Endothelial cell of umbilical vein (primary cell): ENCODE results near the gene SVIL. TPM values are rescaled to one million over a fixed set of nuclear protein-coding genes. Genes with fewer than 3 reads are reported as not detected.

Source experiments
- BruUV-seq: library from RNA; stranded (reverse); fragments of 400-500 nt; replicated peaks from 2 replicates; lab custom pipeline; 2021; lab: Mats Ljungman, UMichigan
- CTCF ChIA-PET: fragments of 300-600, 350-600 bp; sonication (Branson Sonifier 250); formaldehyde crosslinking; loops from one replicate; lab custom pipeline; 2021; ENCODE audit warnings: antibody characterized with exemption, inconsistent platforms; lab: Charles Lee
- POLR2A ChIA-PET: fragments of 300-600, 350-600 bp; sonication (Branson Sonifier 250); formaldehyde crosslinking; loops from one replicate; lab custom pipeline; 2021; ENCODE audit warnings: antibody characterized with exemption, inconsistent platforms; lab: Charles Lee
- DNase-seq: peaks from one replicate; pipeline ENCODE4 v3.0.0-alpha.2; 2011; ENCODE audit warnings: low read depth, low spot score
- FAIRE-seq: peaks from 2 replicates; lab custom pipeline; 2011; peaks lifted over from hg19 to GRCh38; lab: Jason Lieb, UNC
- H2AFZ ChIP-seq: 2 replicates; pipeline ENCODE4 v1.6.0; 2012; ENCODE audit warnings: low read depth, low read length, control low read depth, inconsistent platforms
- H3K27ac ChIP-seq: 2 replicates; pipeline ENCODE4 v1.5.1; 2011; ENCODE audit warnings: low read depth, mild to moderate bottlenecking, control low read depth, low read length, moderate library complexity; ENCODE audit not compliant: insufficient read depth
- H3K27me3 ChIP-seq, 2 experiments: 2 replicates each; pipeline versions ENCODE4 v1.6.0 to v1.6.1; 2011; ENCODE audit warnings: low read length in 2 of 2, mixed read lengths in 1 of 2; ENCODE audit not compliant: control insufficient read depth in 2 of 2, insufficient read depth in 2 of 2
- H3K36me3 ChIP-seq, 2 experiments: 2 replicates in 1 of 2; 3 replicates in 1 of 2; pipeline ENCODE4 v1.5.1; 2011; ENCODE audit warnings: low read length in 2 of 2, mild to moderate bottlenecking in 1 of 2, moderate library complexity in 1 of 2; ENCODE audit not compliant: control insufficient read depth in 2 of 2, insufficient read depth in 2 of 2; ENCODE audit errors: extremely low read depth in 1 of 2
- H3K4me1 ChIP-seq: 3 replicates; pipeline ENCODE4 v1.5.1; 2011; ENCODE audit warnings: mild to moderate bottlenecking, low read length; ENCODE audit not compliant: control insufficient read depth, insufficient read depth; ENCODE audit errors: extremely low read depth
- H3K4me2 ChIP-seq: 2 replicates; pipeline ENCODE4 v1.6.1; 2011; ENCODE audit warnings: low read length, control low read depth, mixed read lengths; ENCODE audit not compliant: insufficient read depth
- H3K4me3 ChIP-seq, 3 experiments: fragments of 200-600 bp in 1 of 3; sonication (generic), shearing (Covaris generic) in 1 of 3; replicated peaks in 1 of 3; 2 replicates each; pipeline ENCODE4 v1.5.1; 2011 to 2016; ENCODE audit warnings: control low read depth in 3 of 3, low read length in 3 of 3, mild to moderate bottlenecking in 2 of 3, inconsistent platforms in 1 of 3, low read depth in 1 of 3, moderate library complexity in 1 of 3; ENCODE audit not compliant: insufficient read depth in 1 of 3
- H3K79me2 ChIP-seq: 2 replicates; pipeline ENCODE4 v1.6.0; 2012; ENCODE audit warnings: low read length, inconsistent platforms; ENCODE audit not compliant: control insufficient read depth, insufficient read depth
- H3K9ac ChIP-seq: replicated peaks from 2 replicates; pipeline ENCODE3; 2011; ENCODE audit warnings: low read length, control low read depth; ENCODE audit not compliant: insufficient read depth; ENCODE audit errors: extremely low read depth
- H3K9me1 ChIP-seq: replicated peaks from 3 replicates; pipeline ENCODE4 v1.6.0; 2011; ENCODE audit warnings: mild to moderate bottlenecking, low read length; ENCODE audit not compliant: control insufficient read depth, insufficient read depth; ENCODE audit errors: extremely low read depth
- H3K9me3 ChIP-seq: replicated peaks from 2 replicates; pipeline ENCODE4 v1.5.1; 2012; ENCODE audit warnings: low read length, inconsistent platforms; ENCODE audit not compliant: control insufficient read depth, insufficient read depth
- H4K20me1 ChIP-seq: replicated peaks from 2 replicates; pipeline ENCODE3; 2011; ENCODE audit warnings: mild to moderate bottlenecking, low read length; ENCODE audit not compliant: control insufficient read depth, insufficient read depth; ENCODE audit errors: extremely low read depth
- EZH2 ChIP-seq: IDR thresholded peaks from 2 replicates; pipeline ENCODE4 v1.6.1; 2012; ENCODE audit warnings: borderline replicate concordance, low read depth, mild to moderate bottlenecking, moderate library complexity, low read length, inconsistent platforms; ENCODE audit not compliant: severe bottlenecking
- FOS ChIP-seq: IDR thresholded peaks from 2 replicates; pipeline ENCODE4 v1.6.1; 2011; ENCODE audit warnings: mild to moderate bottlenecking, low read length, moderate library complexity, borderline replicate concordance; ENCODE audit not compliant: insufficient read depth
- GATA2 ChIP-seq: IDR thresholded peaks from 2 replicates; pipeline ENCODE4 v1.7.0; 2011; ENCODE audit warnings: low read depth, mild to moderate bottlenecking, moderate library complexity, mixed read lengths, low read length; ENCODE audit not compliant: insufficient read length, insufficient read depth
- JUN ChIP-seq: IDR thresholded peaks from 2 replicates; pipeline ENCODE4 v1.6.1; 2011; ENCODE audit warnings: borderline replicate concordance, low read depth; ENCODE audit not compliant: insufficient read length, insufficient read depth
- MYC ChIP-seq: IDR thresholded peaks from one replicate; pipeline ENCODE4 v1.6.1; 2011; ENCODE audit warnings: mild to moderate bottlenecking, low read depth, low read length
- POLR2A ChIP-seq: IDR thresholded peaks from 2 replicates; pipeline ENCODE4 v1.6.1; 2012; ENCODE audit warnings: low read depth, mild to moderate bottlenecking, control low read depth, low read length
- POLR2AphosphoS5 ChIP-seq: IDR thresholded peaks from 2 replicates; pipeline ENCODE4 v1.6.1; 2012; ENCODE audit warnings: low read depth, mild to moderate bottlenecking, control low read depth, low read length, moderate library complexity; ENCODE audit not compliant: insufficient read depth
- dilution Hi-C: fragments of 300-500 bp; cut with MboI; formaldehyde crosslinking; loops from one replicate; pipeline ENCODE4 v1.15.0; 2019; ENCODE audit warnings: low sequenced_read_pairs; ENCODE audit not compliant: extremely low pct_ligation_motif_present
- intact Hi-C: fragments of 100-400 bp; cut with micrococcal nuclease; formaldehyde crosslinking; loops from one replicate; pipeline ENCODE4 v1.10.0; 2022
- polyA plus RNA-seq, 4 experiments: library from polyadenylated mRNA; depleted of rRNA in 3 of 4; stranded (reverse) in 3 of 4; unstranded in 1 of 4; fragments of >200 nt; gene quantifications; 2 replicates each; pipeline versions ENCODE4 v1.2.1 to v1.2.3, GENCODE V29; 2011 to 2012; ENCODE audit warnings: missing spikeins in 1 of 4
- total RNA-seq: library from RNA; stranded (reverse); gene quantifications from 2 replicates; pipeline ENCODE4 v1.2.3, GENCODE V29; 2021
- TF ChIP-seq, protein P1 (sequence below): IDR thresholded peaks from 2 replicates; pipeline ENCODE4 v1.6.1; 2011; ENCODE audit not compliant: insufficient read depth, insufficient read length
- TF ChIP-seq, protein P2 (sequence below), 2 donors: IDR thresholded peaks; 1 replicate in 1 of 2; 2 replicates in 1 of 2; pipeline ENCODE4 v1.5.1; 2011; ENCODE audit warnings: low read length in 2 of 2, mild to moderate bottlenecking in 2 of 2, moderate library complexity in 2 of 2, control low read depth in 1 of 2, inconsistent platforms in 1 of 2, low read depth in 1 of 2; ENCODE audit not compliant: insufficient read depth in 1 of 2; ENCODE audit errors: extremely low read depth in 1 of 2

Gene SVIL
- total and polyA plus RNA-seq, 2 donors (not counting 3 experiments of a cell fraction or from before 2014, with no cell fraction given) = 22.6 to 70.7 TPM

DNA sequence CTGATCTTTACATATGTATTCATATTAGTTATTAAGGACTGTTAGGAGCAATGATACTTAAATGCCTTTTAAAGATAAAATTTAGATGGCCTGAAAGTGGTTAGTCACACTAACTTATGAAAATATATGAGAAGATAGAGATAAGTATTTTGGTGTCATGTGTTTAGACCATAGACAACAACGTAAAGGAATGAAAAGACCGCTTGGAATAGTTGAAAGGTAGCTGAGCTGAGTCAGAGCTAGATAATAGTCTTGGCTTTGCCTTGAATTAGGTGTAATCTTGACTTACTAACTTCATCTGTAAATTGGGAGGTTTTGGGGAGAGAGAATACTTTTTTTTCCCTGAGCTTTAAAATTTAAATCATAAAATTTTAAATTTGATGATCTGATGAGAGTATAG, 218.9 kb downstream of the SVIL start:
- no peaks in the 10 kb centered on the region for H3K9me1 ChIP-seq
- H3K4me3 ChIP-seq = no peak overlapping the region
- H3K36me3 ChIP-seq = peaks cover 7 to 18% of the 10 kb centered on the region in 2 experiments
- ChIA-PET CTCF (no interaction called here), POLR2A (no interaction called here)
- no peak overlapping the region for H3K27ac ChIP-seq
- H3K4me2 ChIP-seq = no peak overlapping the region
- dilution Hi-C loops (no loop called here), intact Hi-C loops (no loop called here)
- H3K4me1 ChIP-seq = peaks cover 3% of the 10 kb centered on the region
- H3K79me2 ChIP-seq = peaks cover 84% of the 10 kb centered on the region
- FAIRE-seq (no peak), DNase-seq (no peak)
- H3K27me3 ChIP-seq = no peaks in the 10 kb centered on the region
- H2AFZ ChIP-seq = no peak overlapping the region
- H4K20me1 ChIP-seq = peaks cover 11% of the 10 kb centered on the region
- TF ChIP-seq GATA2 = no peak
- no peak for TF ChIP-seq POLR2AphosphoS5
- TF ChIP-seq MYC = no peak
- no TSS peak for BruUV-seq
- no peaks in the 10 kb centered on the region for H3K9me3 ChIP-seq
- no peak overlapping the region for H3K9ac ChIP-seq

GRCh38 chr10:29414501-29414900, 220.3 kb downstream of the SVIL start:
- intact Hi-C loops (no loop called here), dilution Hi-C loops (no loop called here)
- no peak overlapping the region for H2AFZ ChIP-seq
- DNase-seq (peak; percentile 21), FAIRE-seq (peak; percentile 50)
- peaks cover 2 to 8% of the 10 kb centered on the region in 2 experiments for H3K36me3 ChIP-seq
- no TSS peak for BruUV-seq
- H3K4me3 ChIP-seq = no peak overlapping the region
- peaks cover 7% of the 10 kb centered on the region for H3K4me1 ChIP-seq
- peaks cover 7% of the 10 kb centered on the region for H4K20me1 ChIP-seq
- TF ChIP-seq, protein P1, sequence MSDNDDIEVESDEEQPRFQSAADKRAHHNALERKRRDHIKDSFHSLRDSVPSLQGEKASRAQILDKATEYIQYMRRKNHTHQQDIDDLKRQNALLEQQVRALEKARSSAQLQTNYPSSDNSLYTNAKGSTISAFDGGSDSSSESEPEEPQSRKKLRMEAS = no peak
- TF ChIP-seq EZH2 (no peak), MYC (no peak), GATA2 (no peak), POLR2AphosphoS5 (no peak), JUN (no peak), FOS (no peak), POLR2A (no peak)
- TF ChIP-seq, protein P2, sequence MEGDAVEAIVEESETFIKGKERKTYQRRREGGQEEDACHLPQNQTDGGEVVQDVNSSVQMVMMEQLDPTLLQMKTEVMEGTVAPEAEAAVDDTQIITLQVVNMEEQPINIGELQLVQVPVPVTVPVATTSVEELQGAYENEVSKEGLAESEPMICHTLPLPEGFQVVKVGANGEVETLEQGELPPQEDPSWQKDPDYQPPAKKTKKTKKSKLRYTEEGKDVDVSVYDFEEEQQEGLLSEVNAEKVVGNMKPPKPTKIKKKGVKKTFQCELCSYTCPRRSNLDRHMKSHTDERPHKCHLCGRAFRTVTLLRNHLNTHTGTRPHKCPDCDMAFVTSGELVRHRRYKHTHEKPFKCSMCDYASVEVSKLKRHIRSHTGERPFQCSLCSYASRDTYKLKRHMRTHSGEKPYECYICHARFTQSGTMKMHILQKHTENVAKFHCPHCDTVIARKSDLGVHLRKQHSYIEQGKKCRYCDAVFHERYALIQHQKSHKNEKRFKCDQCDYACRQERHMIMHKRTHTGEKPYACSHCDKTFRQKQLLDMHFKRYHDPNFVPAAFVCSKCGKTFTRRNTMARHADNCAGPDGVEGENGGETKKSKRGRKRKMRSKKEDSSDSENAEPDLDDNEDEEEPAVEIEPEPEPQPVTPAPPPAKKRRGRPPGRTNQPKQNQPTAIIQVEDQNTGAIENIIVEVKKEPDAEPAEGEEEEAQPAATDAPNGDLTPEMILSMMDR (IDR thresholded peaks at IDR 0.05; ENCODE audit: extremely low read depth in 1 of 2, insufficient read depth in 1 of 2, low read depth in 1 of 2, low read length in 2 of 2) = no peak
- ChIA-PET CTCF (interaction anchor here (0.6 kb wide), 1 partner anchor 45 kb away, joined by 3 read pairs; no protein-coding TSS in a partner anchor), POLR2A (no interaction called here)
- H3K9ac ChIP-seq = no peak overlapping the region
- no peaks in the 10 kb centered on the region for H3K9me3 ChIP-seq
- no peaks in the 10 kb centered on the region for H3K27me3 ChIP-seq
- peaks cover 94% of the 10 kb centered on the region for H3K79me2 ChIP-seq
- no peak overlapping the region for H3K27ac ChIP-seq
- H3K9me1 ChIP-seq = no peaks in the 10 kb centered on the region
- no peak overlapping the region for H3K4me2 ChIP-seq
